AG10803 (cell line): ENCODE data around the gene GOLGA1.
"Not testable (repeated sequence)": the region's sequence is repeated elsewhere in the genome, so short reads cannot be mapped to it uniquely, and the experiment has no call there.

ENCODE experiments used
- DNase-seq: peaks from one replicate; pipeline ENCODE4 v3.0.0; 2010; ENCODE audit warnings: low read depth
- H3K4me3 ChIP-seq: 2 replicates; pipeline ENCODE4 v1.5.1; 2011; ENCODE audit warnings: mild to moderate bottlenecking, low read length, control low read depth
- TF ChIP-seq, protein P1 (sequence below): conservative IDR thresholded peaks from 2 replicates; pipeline ENCODE4 v1.5.1; 2011; ENCODE audit warnings: mild to moderate bottlenecking, low read length, control low read depth, inconsistent platforms

Gene GOLGA1

DNA sequence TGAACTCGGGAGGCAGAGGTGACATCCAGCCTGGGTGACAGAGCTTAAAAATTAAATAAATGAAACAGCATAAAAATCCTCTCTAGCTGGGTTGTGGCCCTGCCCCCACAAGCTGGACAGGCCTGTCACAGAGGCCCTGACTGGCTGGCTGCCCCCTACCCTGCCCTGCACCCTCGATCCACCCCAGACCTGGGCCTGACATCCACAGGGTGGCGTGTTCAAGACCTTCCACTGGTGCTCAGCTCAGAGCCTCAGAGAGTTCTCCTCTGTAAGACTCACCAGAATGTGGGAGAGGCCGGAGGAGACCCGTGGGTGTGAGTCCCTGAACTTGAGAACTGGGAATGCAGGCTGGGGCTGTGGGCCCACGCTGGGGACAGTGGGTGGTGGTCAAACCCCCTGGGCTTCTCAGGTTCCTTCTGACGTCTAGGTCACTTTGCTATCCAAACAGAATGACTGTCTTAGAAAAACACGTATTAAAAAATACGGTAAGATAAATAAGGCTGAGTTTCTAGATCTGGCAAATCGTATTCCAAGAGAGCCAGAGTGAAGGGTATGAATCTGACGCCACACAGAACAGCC lies 97.3 kb downstream of the GOLGA1 start:
- TF ChIP-seq, protein P1, sequence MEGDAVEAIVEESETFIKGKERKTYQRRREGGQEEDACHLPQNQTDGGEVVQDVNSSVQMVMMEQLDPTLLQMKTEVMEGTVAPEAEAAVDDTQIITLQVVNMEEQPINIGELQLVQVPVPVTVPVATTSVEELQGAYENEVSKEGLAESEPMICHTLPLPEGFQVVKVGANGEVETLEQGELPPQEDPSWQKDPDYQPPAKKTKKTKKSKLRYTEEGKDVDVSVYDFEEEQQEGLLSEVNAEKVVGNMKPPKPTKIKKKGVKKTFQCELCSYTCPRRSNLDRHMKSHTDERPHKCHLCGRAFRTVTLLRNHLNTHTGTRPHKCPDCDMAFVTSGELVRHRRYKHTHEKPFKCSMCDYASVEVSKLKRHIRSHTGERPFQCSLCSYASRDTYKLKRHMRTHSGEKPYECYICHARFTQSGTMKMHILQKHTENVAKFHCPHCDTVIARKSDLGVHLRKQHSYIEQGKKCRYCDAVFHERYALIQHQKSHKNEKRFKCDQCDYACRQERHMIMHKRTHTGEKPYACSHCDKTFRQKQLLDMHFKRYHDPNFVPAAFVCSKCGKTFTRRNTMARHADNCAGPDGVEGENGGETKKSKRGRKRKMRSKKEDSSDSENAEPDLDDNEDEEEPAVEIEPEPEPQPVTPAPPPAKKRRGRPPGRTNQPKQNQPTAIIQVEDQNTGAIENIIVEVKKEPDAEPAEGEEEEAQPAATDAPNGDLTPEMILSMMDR, result no peak
- H3K4me3 ChIP-seq, result no peak overlapping the region
- no peak for DNase-seq

DNA sequence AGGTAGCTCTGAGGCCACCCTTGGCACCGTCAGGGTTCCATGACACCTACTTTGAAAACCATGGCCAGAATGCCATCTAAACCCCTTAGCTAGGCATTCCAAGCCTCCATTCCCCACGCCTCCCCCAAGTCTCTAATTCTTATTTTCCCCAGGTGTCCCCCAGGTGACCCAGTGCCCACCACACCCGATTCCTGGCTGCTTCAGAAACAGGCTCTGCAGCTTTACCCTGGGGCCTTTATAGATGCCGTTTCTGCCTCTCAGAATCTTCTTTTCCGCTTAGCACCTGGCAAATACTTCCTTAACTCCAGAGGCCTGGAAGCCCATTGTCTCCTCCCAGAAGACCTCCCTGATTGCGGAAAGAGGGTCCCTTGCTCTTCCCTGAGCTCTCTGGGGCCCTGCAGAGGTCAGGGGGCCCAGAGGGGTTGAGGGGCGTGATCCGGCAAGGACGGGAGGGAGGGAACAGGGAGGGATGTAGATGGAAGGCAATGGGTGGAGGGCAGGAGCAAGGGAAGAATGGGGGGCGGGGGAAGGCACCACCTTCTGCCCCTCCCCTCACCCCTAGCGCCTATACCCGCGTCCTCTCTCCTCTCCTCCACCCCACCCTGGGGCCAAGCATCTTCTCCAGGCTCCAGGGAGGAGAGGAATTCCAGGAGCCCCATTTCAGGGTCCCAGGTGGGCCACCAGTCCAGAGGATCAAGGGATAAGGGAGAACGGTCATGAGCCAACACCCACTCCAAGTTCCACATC lies 99.6 kb downstream of the GOLGA1 start:
- TF ChIP-seq, protein P1, result no peak
- no peak for DNase-seq
- H3K4me3 ChIP-seq, result no peak overlapping the region

DNA sequence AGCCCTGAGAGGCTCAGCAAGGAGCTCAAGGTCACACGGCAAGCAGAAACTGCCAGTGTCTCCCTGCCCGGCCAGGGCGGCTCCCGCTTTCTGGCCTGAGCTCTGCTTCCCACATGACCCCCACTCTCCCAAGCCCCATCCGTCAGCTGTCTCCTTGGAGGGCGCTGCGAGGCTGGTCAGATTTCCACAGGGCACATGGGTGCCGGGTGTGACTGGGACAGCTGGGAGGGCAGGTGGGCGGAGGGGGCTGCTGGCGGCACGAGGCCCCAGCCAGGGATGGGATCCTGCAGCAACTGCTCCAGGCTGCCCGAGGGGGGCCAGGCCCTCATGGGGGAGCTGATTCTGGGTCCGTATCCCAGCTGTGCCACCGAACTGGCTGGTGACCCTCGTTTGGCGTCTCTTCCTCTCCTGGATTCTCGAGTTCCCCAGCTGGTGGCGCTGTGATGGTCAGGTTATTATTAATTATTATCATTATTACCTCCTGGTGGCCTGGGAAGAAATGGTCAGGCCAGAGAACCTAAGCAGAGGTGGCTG lies 100.5 kb downstream of the GOLGA1 start:
- TF ChIP-seq, protein P1, result peak; percentile 31
- H3K4me3 ChIP-seq, result no peak overlapping the region
- no peak for DNase-seq

DNA sequence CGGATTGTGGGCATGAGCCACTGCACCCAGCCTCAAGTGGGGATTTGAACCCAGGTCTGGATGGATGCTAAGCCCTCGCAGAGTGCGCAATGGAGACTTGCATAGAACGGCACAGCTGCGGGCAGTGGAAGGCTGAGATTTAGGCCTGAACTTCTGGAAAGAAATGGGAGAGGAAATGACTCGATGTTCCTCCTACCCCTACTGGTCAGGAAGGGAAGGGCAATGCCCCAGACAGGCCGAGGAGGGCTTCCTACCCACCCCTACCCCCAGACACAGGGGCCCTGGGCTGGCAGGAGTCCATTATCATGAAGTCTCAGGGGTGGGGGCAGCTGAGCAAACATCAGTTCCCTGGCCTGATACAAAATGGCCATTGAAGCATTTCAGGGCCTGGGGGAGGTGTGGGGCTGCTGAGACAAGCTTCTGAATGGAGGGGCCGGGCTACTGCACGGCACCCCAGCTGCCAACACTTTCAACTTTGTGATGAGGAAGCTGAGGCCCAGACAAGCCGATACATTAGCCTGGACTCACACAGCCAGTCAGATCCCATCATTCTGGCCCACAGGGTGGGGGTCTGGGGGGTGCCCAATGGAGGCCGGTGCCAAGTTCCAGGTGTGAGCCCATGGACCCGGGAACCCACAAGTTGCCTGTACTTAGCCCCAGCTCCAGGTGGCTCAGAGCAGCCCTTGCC lies 101.1 kb downstream of the GOLGA1 start:
- H3K4me3 ChIP-seq, result no peak overlapping the region
- no peak for DNase-seq

DNA sequence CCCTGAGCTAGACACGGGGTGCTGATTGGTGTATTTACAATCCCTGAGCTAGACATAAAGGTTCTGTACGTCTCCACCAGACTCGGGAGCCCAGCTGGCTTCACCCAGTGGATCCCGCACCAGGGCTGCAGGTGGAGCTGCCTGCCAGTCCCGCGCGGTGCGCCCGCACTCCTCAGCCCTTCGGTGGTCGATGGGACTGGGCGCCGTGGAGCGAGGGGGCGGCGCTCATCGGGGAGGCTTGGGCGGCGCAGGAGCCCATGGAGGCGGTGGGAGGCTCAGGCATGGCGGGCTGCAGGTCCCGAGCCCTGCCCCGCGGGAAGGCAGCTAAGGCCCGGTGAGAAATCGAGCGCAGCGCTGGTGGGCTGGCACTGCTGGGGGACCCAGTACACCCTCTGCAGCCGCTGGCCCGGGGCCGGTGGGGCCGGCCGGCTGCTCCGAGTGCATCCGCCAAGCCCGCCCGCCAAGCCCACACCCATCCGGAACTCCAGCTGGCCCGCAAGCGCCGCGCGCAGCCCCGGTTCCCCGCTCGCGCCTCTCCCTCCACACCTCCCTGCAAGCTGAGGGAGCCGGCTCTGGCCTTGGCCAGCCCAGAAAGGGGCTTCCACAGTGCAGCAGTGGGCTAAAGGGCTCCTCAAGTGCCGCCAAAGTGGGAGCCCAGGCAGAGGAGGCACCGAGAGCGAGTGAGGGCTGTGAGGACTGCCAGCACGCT lies 102.2 kb downstream of the GOLGA1 start:
- DNase-seq, H3K4me3 ChIP-seq: not testable (repeated sequence)

More for the DNA sequence above, 101.1 kb downstream of the GOLGA1 start:
- TF ChIP-seq, protein P1, result peak; percentile 56

DNA sequence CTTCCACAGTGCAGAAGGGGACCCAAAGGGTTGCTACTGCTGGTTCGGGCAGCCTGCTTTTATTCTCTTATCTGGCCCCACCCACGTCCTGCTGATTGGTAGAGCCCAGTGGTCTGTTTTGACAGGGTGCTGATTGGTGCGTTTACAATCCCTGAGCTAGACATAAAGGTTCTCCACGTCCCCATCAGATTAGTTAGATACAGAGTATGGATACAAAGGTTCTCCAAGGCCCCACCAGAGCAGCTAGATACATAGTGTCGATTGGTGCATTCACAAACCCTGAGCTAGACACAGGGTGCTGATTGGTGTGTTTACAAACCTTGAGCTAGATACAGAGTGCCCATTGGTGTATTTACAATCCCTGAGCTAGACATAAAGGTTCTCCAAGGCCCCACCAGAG lies 102.8 kb downstream of the GOLGA1 start:
- not testable (repeated sequence) for H3K4me3 ChIP-seq, DNase-seq

DNA sequence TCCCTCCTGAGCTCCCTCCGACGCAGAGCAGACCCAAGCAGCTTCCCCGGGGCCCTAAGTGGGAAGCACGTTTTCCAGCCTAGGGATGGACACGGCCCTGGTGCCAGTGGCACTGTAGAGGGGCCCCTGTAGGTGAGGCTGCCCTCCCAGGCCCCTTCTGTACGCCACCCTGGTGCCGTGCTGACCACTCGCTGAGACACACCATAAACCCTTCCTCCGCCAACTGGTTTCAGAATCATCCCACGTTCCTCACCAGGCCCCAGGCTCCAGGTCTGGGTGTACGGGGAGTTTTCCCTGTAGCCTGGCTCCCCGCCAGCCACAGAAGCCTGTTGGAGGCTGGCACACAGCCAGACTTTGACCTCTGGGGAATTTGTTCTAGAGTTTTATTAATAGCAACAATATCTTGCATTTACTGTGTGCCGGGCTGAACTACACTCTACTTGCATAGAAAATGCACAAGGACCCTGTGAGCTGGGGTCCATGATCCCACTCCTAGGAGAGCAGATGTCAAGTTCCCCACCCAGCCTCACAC lies 105.8 kb downstream of the GOLGA1 start:
- DNase-seq, result peak; percentile 45
- TF ChIP-seq, protein P1, result no peak
- H3K4me3 ChIP-seq, result no peak overlapping the region
